Upper lobe of left lung (tissue), 4 donors: ENCODE measurements around the gene SGO2.

Experiments
- CTCF ChIP-seq, 6 experiments: fragments of 450-650 bp in 4 of 6; fragments of 200-600 bp in 2 of 6; sonication (generic) in 2 of 6; IDR thresholded peaks; one replicate each; pipeline ENCODE4 v1.5.1; 2016 to 2019; ENCODE audit warnings: antibody characterized with exemption in 6 of 6
- EP300 ChIP-seq, 4 donors: sonication (generic); formaldehyde crosslinking; IDR thresholded peaks; one replicate each; pipeline ENCODE4 v1.5.1; 2017; ENCODE audit warnings: antibody characterized with exemption in 4 of 4, control low read depth in 2 of 4
- POLR2A ChIP-seq, 4 donors: fragments of 450-650 bp; IDR thresholded peaks; one replicate each; pipeline ENCODE4 v1.5.1; 2016 to 2017; ENCODE audit warnings: antibody characterized with exemption in 4 of 4, mild to moderate bottlenecking in 2 of 4

- TF ChIP-seq EP300 (IDR thresholded peaks at IDR 0.05): no peak
- no peak for TF ChIP-seq POLR2A (IDR thresholded peaks at IDR 0.05)
- TF ChIP-seq CTCF (IDR thresholded peaks at IDR 0.05): no peak
Observed at GRCh38 chr2:200523158-200523557, 2.8 kb upstream of the SGO2 start.
